GM03348 (cell line): ENCODE measurements around the gene PTPRN2.

Experiments
- DNase-seq: peaks from one replicate; pipeline ENCODE4 v3.0.0; 2012; ENCODE audit warnings: low spot score

Gene PTPRN2

GRCh38 chr7:157527686-157528085 is 1059.9 kb downstream of the PTPRN2 start:
- DNase-seq: no peak

- DNase-seq: no peak
These were observed 1060.5 kb downstream of the PTPRN2 start for GRCh38 chr7:157526913-157527634.

- no peak for DNase-seq
These were observed 1061.4 kb downstream of the PTPRN2 start for GRCh38 chr7:157526005-157526912.

GRCh38 chr7:157525491-157525915 is 1062.1 kb downstream of the PTPRN2 start:
- no peak for DNase-seq

GRCh38 chr7:157524731-157525130 is 1062.9 kb downstream of the PTPRN2 start:
- DNase-seq: no peak

GRCh38 chr7:157523766-157524421 is 1063.7 kb downstream of the PTPRN2 start:
- DNase-seq: no peak

GRCh38 chr7:157523371-157523765 is 1064.3 kb downstream of the PTPRN2 start:
- no peak for DNase-seq

- no peak for DNase-seq
These were observed 1064.7 kb downstream of the PTPRN2 start for GRCh38 chr7:157522954-157523353.

- DNase-seq: no peak
These were observed 1065.4 kb downstream of the PTPRN2 start for GRCh38 chr7:157522189-157522588.

GRCh38 chr7:157521752-157522151 is 1065.9 kb downstream of the PTPRN2 start:
- no peak for DNase-seq

- no peak for DNase-seq
These were observed 1066.4 kb downstream of the PTPRN2 start for GRCh38 chr7:157521061-157521731.

GRCh38 chr7:157520249-157520648 is 1067.4 kb downstream of the PTPRN2 start:
- no peak for DNase-seq

GRCh38 chr7:157519798-157520244 is 1067.8 kb downstream of the PTPRN2 start:
- no peak for DNase-seq

GRCh38 chr7:157519246-157519645 is 1068.4 kb downstream of the PTPRN2 start:
- DNase-seq: no peak

- DNase-seq: no peak
These were observed 1069.0 kb downstream of the PTPRN2 start for GRCh38 chr7:157518514-157519175.

- DNase-seq: no peak
These were observed 1069.7 kb downstream of the PTPRN2 start for GRCh38 chr7:157517782-157518513.

GRCh38 chr7:157516911-157517781 is 1070.5 kb downstream of the PTPRN2 start:
- no peak for DNase-seq

- no peak for DNase-seq
These were observed 1071.3 kb downstream of the PTPRN2 start for GRCh38 chr7:157516311-157516710.

GRCh38 chr7:157515342-157516041 is 1072.1 kb downstream of the PTPRN2 start:
- no peak for DNase-seq
